Stimulated activated CD8-positive, alpha-beta memory T cell treated with anti-CD3 and anti-CD28 coated beads, Interleukin-12 subunit alpha, Interleukin-12 subunit beta, amount 100 ng/mL, for 4 hours (primary cell): ENCODE results near the gene RRAD.

Source experiments
- DNase-seq: peaks from one replicate; pipeline ENCODE4 v3.0.0-alpha.2; 2020; ENCODE audit warnings: low read depth

RRAD gene

DNA sequence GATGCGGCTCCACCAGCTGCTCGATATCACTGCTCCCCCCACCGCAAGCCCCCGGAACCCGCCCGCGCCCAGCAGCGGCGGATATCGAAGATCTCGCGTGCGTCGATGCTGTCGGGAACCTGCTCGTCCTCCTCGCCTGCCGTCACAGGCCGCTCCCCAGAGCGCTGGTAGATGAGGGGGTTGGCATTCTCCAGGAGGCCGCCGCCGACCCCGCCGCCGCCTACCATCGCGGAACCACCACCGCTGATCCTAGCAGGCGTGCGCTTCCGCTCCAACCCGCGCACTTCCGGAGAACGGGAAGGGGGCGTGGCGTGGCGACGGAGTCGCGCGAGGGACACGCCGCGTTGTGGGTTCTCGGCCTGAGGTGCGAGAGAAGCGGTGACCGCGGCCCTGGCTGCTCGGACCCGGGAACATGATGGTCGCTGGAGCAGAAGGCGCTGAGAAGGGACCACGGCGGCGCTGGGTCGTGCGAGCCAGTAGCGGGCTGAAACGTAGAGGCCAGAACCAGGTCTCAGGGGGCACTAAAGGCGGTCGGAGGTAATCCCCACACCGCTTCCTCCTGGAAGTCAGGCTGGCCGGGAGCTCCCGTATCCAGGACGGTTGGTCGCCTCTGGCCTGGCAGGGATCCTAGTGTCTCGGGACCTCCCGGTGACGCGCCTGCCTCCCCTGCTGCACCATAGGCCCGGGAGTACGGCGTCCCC, 9.0 kb upstream of the RRAD start, which contains the start of gene CIAO2B:
Gene CIAO2B, minus strand, starts transcription at position 265 of the 701 bp plus-strand sequence. Its CDS starts 38 bp downstream, at position 227.
- DNase-seq, result peak; percentile 86

DNA sequence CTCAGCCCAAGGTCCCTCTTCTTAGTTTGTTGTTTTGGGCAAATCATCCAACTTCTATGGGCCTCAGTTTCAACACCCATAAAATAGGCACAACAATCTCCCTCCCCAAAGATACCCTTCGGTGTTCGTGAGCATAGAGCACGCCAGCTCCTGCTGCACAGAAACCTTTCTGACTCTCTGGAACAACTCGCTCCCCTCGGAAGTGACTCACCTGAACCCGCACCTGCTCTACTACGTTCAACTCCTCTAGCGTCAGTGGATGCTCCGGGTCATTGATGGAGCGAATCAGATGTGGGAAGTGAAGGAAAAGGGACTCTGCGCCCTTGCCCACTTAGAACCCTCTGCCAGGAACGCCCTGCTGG, 8.4 kb upstream of the RRAD start:
- no peak for DNase-seq

DNA sequence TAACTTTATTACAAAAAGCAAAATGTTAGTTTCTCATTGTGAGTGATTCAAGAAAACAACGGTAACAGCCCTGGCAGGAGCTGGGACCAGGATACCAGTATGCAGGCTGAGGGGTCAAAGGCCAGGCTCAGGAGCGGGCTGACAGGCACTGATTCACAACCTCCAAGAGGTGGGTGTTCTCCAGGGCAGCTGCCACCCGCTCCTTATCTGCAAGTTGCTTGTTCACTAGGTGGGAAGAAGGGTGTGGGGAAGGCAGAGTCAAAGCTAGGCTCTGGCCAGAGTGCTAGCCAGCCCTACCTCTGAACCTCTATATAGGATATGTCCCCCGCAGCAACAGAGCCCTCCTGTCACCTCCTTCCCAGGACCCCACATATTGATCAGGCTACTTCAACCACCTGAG, 6.7 kb upstream of the RRAD start:
- DNase-seq, result no peak

DNA sequence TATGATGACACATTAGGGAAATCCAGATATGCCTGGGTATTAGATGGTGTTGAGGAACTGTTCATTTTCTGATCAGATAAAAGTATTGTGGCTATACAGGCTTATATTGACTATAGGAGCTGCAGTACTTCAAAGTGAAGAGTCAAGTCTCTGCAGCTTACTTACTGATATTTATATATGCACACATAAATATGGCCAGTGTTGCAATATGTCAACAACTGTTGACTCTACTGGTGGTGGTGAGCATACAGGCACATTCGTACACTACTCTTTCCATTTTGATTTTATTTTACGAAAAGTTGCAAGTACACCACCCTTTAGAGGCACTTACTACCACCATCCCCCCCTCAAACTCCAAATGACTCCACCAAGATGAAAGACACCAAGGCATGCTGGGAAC, 6.3 kb upstream of the RRAD start:
- DNase-seq, result no peak

DNA sequence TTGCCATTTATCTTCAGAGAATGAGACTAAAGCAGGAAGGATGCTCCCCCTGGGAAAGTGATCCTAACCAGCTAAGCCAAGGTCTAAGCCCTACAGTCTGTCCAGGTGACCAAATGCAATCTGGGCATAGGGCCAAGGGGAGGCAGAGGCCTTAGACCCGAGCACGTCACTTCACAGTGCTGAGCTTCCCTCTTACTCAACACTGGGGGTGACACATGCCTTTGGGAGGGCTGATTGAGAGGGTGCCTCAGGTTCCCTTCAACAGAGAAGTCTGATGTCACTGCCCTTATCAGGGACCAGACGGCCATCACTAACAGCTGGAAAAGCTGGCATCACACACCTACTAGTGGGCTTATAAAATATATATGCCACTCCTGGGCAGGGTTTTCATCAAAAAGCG, 4.9 kb upstream of the RRAD start:
- DNase-seq, result no peak

DNA sequence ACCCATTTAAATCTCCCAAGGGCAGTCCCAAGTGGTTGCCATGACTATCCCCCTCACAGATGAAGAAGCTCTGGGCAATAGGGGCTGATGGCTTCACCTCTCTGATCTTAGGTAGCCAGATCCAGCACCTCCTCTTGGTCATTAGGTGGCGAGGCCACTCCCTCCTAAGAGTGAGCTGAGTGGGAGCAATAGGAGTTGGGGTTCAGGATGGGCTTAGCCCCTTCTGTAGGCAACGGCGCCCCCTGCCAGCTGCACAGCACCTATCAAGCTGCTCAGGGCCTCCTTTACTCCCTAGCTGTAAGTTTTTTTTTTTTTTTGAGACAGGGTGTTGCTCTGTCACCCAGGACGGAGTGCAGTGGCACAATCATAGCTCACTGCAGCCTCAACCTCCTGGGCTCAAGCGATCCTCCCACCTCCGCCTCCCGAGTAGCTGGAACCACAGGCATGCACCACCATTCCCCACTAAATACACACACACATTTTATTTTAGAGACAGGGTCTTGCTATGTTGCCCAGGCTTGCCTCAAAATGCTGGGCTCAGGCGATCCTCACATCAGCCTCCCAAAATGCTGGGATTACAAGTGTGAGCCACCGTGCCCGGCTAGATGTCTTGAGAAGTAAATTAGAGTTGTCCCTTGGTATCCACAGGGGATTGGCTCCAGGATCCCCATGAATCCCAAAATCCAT, 3.5 kb upstream of the RRAD start:
- no peak for DNase-seq

DNA sequence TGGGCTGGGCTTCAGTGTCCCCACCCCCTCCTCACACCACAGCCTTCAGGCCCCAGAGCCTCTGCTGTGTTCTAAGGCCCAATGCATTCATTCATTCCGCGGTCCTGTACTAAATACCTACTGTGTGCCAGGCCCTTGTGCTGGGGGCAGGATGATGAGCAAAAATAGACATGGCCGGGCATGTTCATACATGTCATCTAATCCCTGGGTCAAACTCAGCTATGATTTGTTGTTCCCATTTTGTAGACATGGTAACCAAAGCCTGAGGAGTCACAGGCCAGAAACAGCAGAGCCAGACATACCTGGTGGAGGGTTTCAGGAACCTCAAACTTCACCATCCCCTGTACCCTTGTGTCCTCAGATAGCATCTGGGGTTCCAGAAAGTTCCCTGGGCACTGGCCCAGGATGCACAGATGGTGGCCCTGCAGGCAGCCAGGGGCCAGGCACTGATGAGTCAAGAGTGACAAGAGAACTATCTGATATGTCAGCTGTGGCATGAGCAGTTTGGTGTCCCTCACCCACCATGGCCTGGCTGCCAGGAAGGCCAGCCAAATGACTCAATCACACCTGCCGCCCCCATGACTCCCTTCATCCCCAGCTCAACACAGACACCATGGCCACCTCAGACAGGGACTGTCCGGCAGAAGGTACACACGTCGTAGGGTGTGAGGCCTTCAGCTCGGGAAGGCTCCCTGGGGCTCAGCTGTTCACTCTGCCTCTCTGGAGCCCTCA, 2.7 kb upstream of the RRAD start:
- no peak for DNase-seq

DNA sequence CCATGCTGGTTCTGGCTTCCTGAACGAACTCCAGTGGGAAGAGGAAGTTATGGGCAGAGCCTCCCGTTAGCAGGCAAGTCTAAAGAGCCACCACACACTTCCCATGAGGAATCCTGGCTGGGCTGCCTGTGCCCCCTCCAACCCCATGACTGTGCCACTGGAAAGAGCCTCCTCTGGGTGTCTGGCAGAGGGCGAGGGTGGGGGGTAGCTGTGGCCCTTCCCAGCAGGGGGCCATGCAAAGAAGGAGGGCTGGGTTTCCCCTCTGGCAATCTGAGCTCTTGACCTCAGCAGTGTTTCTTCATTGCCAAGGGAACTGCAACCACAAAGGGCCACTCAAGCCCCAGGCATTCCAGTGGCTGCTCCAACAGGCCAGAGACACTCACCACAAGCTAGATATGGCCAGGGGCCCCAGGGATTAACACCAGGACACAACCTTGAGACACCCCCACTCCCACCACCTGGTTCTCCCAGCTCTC, 1.7 kb upstream of the RRAD start:
- no peak for DNase-seq

DNA sequence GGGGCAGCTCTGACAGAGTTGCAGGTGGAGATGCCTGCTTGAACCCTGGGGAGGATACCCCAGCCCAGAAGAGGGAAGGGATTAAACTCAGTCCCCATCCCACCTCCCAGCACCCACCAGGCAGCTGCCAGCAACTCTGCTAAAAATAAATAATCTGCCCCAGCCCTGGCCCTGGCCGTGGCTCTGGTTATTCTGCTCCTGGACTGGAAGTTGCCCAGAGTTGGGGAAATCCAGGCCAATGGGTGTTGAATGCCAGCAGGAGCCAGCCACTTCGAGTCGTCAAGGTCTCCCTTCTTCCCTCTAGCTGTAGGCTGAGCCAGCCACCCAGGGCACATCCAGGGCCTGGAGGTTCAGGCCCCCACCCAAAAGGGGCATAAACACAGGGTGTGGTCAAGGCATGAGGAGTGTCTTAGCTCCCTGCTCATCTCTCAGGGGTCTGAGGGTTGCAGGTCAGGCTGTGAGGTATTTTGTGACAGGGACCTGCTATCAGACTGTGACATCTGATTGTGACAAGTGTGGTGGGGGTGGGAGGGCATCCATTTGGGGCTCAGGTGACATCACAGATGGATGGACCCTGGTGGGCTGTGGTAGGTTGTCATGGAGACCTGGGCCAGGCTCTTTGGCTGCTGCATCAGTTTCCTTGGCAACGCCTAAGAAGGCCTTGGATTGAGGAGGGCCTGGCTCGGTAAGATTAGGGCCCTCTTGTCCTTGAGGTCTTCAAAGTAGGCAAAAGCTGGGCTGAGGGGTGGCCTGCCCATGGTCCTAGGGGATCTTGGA, 1.0 kb upstream of the RRAD start:
- DNase-seq, result no peak

DNA sequence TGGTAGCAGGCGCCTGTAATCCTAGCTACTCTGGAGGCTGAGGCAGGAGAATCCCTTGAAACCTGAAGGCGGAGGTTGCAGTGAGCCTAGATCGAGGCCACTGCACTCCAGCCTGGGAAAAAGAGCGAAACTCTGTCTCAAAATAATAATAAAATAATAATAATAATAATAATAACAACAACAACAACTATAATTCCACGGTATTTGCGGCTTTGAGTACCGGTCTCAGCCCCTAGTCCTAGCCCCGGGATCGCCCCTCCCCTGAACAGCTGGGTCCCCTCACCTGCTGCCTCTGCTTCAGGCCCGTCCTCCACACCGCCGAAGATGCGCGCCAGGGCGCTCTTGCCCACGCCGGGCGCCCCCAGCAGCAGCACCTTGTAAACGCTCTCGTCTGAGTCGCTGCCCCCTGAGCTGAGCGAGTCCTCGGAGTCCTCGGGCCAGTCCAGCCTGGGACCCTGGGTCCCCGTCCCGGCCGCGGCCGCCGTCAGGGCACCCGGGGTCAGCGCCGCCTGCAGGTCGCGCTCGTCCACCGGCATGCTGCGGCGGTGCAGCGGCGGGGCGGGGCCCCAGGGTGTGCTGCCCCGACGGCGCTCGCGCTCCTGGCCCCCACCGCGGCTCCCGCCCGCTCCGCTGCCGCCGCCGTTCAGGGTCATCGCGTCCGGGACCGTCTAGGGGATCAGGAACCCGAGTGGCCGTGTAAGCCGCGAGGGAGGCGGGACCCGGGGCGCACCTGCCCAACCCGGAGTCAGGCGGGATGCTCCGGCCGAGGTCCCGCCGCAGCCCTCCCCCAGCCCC, 611 bp downstream of the RRAD start:
- no peak for DNase-seq

DNA sequence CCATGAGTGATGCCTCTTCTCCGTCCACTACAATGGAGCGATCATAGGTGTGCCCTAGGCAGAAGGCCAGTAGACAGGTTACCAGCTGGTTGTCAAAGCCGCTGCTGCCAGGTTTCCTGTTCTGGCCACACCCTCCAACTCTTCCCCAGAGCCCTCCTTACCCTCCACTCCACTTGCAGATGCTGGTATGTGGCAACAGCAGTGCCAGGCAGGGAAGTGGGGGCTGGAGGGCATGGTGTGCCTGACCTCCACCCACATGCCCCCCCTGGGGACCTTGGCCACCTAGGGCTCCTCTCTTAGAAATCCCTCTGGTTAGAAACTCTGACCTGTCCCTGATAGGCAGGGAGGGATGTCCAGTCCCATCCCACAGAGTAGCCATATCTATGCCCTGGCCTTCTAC, 1.5 kb downstream of the RRAD start:
- DNase-seq, result no peak

DNA sequence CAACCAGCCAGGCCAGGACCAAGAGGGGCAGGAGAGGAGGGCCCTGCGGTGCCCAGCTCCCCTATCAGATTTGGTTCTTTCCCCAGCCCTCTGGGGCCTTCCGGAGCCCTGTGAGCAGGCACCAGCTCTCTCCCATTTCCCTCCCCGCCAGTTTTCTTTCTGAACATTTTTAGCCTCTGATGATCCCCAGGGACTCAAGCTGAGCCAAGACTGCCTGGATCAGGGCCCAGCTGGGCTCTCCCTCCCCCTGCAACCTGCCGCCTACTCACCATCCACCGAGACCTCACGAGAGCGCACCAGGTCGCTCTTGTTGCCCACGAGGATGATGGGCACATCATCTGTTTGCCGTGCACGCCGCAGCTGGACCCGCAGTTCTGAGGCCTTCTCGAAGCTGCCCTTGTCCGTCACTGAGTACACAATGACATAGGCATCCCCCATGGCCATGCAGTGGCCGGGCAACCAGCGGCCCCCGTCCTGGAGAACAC, 2.0 kb downstream of the RRAD start:
- no peak for DNase-seq

DNA sequence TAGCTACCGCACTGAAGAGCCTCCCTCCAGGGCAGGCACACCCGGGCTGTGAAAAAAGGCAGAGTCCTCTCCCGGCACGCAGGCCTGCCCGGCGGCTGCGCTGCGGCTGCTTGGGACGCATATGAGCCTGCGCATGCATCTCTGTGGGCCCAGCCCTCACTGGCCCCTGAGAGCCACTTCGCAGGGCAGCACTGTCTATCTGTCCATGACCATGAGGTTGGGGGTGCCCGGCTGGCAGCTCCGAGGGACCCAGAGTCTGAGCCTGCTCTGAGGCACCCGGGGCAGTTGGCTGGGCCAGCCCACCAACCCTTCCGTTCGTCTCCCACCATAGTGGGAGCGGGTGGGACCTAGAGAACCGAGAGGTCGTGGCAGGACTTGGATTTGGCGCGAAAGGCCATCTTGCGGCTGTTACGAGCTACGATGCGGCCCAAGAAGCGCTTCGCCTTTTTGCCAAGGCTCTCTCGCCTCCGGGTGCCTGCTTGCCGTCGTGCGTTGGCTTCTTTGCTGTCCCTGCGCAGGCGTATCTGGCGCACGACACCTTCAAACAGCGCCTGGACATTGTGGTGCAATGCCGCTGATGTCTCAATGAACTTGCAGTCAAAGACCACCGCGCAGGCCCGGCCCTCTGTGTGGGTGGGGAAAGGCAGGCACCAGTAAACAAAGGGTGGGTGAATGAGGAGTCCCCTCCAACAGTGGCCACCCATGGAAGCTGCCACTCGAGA, 3.4 kb downstream of the RRAD start:
- no peak for DNase-seq

DNA sequence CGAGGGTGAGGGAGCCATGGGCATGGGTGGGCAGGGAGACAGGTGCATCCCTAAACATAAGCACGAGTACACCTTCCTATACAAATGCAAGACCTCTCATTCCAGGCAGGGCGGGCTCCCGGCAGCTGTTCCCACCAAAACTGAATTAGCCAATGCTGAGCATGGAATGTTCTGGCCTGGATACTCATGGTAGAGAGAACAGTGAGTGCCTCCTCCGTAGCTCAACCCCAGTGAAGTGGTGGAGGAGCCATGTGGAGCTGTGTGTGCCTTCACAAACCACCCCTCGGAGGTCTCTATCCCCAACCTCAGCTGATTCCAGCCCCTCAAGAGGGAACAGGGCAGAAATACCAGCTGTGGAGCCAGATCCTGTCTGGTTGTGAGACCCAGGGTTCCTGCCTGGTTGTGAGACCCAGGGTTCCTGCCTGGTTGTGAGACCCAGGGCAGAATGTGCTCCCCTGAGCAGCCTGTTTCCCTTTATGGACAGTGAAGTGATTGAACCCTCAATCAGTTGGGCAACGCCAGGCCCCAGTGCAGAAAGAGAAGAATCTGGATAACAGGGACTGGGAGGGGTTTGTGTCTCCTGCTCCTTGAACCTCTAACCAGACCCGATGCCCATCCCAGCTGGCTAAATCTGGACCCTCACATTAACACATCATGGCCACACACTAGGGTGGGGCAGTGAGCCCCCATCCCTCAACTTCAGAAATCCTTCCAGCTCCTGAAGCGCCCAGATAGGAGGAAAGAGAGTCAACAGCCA, 4.2 kb downstream of the RRAD start:
- DNase-seq, result no peak

DNA sequence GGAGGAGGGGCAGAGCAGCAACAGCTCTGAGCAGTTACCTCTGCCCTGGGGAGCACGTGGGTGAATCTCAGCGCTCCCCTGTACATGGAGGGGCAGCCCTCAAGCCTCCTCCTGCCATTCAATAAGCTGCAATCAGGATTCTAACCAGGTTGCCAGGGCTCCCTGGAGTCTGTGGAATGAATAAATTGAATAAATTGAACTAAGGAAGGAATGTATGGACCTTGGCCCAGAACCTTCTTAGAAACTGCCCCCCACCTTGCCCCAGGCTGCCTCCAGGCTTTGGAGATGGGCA, 5.1 kb downstream of the RRAD start:
- DNase-seq, result no peak

DNA sequence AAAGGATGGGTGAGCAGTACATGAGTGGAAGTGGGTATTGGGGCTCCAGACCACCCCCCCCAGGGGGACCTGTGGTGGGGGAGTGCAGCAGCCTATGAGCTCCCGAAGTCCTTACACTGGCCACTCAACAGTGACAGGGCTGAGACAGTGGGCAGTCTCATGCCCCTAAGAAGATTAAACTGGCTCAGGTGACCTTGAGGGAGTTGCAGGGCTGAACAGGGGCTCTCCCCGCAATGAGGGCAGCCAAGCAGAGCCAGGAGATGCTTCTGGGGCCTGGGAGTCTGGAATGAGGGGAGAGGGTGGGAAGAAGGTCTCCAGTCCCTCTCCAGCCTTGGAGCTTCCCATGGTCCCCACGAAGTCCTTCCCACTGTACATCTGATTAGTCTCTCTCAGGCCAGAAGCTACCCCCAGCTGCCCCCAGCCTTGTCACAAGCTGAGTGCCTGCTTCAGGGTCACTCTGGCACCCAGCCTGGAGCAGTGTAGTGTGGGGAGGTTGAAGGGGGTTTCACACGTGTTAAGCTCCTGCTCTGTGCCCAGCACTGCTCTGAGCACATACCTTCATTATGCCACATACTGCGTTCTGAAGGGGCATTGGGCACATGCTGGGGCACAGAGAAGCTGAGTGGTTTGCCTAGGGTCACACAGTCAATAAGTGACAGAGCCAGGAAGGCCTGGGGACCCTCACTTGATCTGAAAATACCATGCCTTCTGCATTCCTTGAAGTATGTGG, 5.6 kb downstream of the RRAD start:
- DNase-seq, result no peak

DNA sequence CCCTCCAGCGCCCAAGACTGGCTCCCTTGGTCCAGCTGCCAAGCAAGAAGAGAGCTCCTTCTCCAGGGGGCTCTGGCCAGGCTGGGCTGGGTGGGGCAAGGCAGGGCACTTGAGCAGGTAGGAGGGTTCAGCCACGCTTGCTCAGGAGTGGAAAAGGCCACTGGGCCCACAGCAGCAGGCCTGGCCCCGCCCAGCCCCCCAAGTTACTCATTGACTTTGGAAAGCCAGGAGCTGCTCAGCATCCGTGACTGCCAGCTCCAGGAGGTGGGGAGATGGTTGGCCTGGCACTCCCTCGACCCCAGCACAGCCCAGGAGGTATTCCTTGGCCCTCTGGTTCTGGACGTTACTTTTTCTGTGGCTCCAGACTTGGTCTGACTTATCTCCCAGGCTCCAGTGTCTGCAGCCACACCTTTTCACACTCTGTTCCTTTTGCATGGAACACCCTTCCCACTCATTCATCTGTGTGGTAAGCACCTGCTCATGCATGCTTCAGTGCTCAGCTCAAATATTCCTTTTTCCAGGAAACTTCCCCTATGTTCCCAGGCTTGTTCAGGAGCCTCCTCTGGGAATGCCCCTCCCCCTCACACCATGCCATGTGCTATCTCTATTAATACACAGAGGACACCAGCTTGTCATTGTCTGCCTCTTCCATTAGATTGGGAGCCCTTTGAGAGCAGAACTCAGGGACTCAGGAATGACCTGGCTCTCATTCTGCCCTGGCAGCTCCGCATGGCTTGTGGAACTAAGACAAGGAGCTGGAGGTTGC, 6.3 kb downstream of the RRAD start, which contains the start of gene CDH16:
Gene CDH16, minus strand, starts transcription at position 83 of the 766 bp plus-strand sequence. CDS start 820 bp downstream, outside the sequence.
- DNase-seq, result no peak

DNA sequence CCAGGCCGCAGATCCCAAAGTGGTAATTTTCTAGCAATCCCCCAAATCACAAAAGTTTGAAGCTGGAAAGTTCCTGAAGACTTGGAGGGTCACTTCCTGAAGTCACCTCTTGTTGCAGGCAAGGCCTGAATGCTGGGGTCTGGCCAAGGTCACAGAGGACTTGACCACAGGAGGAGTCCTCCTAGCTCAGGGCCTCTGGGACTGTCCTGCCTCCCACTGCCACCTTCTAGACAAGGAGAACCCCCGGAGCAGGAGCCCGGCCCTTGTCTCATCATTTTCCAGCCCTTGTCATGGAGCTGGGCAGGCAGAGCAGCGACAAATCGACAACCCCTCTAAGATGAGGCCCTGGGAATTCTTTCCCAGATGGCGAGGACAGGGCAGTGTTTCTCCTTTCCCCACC, 7.0 kb downstream of the RRAD start:
- no peak for DNase-seq

DNA sequence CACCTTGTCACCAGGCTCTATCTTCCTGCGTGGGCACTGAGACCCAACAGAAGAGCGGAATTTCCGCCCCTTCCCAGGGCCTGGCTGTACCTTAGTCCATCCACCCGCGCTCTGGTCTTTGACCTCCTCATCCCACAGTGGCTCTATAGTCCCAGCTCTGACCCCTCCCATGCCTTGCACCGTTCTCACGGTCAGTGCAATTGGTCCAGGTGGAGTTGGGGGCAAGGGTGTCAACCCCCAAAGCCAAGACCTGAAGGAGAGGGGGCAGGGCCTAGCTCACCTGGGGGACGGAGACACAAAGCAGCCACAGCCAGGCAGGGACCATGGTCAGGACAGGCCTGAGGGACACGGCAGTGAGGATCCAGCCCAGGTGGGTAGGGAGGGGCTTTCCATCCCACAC, 7.6 kb downstream of the RRAD start:
- DNase-seq, result no peak
